DMS79 treated with DMSO at 0.1 percent for 48 hours (cell line): Measurements from ENCODE around the gene EFHC1.
"Not testable (repeated sequence)": the region's sequence is repeated elsewhere in the genome, so short reads cannot be mapped to it uniquely, and the experiment has no call there.

ENCODE experiments used
- DNase-seq: peaks from one replicate; lab custom pipeline; 2025; lab: John Stamatoyannopoulos, UW

The EFHC1 gene

GRCh38 chr6:52419809-52420667 is at the start of gene EFHC1:
Gene EFHC1 (plus strand): TSS chr6:52420342. CDS start chr6:52420411, 69 bp downstream.
- peak; percentile 98 for DNase-seq

- peak; percentile 41 for DNase-seq
These were observed 48.4 kb upstream of the EFHC1 start for GRCh38 chr6:52371656-52372191.

- no peak for DNase-seq
These were observed 46.9 kb upstream of the EFHC1 start for GRCh38 chr6:52373151-52373690.

GRCh38 chr6:52374247-52374646 is 45.9 kb upstream of the EFHC1 start:
- no peak for DNase-seq

GRCh38 chr6:52375780-52376556 is 44.2 kb upstream of the EFHC1 start:
- DNase-seq = no peak

- no peak for DNase-seq
These were observed 43.4 kb upstream of the EFHC1 start for GRCh38 chr6:52376763-52377162.

GRCh38 chr6:52377538-52378221 is 42.5 kb upstream of the EFHC1 start:
- DNase-seq = no peak

- DNase-seq = no peak
These were observed 38.9 kb upstream of the EFHC1 start for GRCh38 chr6:52381249-52381648.

- DNase-seq = no peak
These were observed 35.9 kb upstream of the EFHC1 start for GRCh38 chr6:52384145-52384766.

GRCh38 chr6:52385074-52385473 is 35.1 kb upstream of the EFHC1 start:
- no peak for DNase-seq

- not testable (repeated sequence) for DNase-seq
These were observed 32.0 kb upstream of the EFHC1 start for GRCh38 chr6:52388119-52388518.

- peak; percentile 18 for DNase-seq
These were observed 31.4 kb upstream of the EFHC1 start for GRCh38 chr6:52388790-52389189.

GRCh38 chr6:52389264-52389625 is 30.9 kb upstream of the EFHC1 start:
- DNase-seq = peak; percentile 48

- DNase-seq = peak; percentile 80
These were observed 30.3 kb upstream of the EFHC1 start for GRCh38 chr6:52389626-52390360.

- DNase-seq = peak; percentile 49
These were observed 29.8 kb upstream of the EFHC1 start for GRCh38 chr6:52390361-52390727.

GRCh38 chr6:52391599-52391998 is 28.5 kb upstream of the EFHC1 start:
- DNase-seq = no peak

- DNase-seq = no peak
These were observed 27.2 kb upstream of the EFHC1 start for GRCh38 chr6:52392944-52393343.

- DNase-seq = no peak
These were observed 26.4 kb upstream of the EFHC1 start for GRCh38 chr6:52393780-52394179.

- DNase-seq = no peak
These were observed 25.9 kb upstream of the EFHC1 start for GRCh38 chr6:52394251-52394666.

GRCh38 chr6:52395969-52396368 is 24.2 kb upstream of the EFHC1 start:
- DNase-seq = no peak
